ENCODE data around the gene DDX1.

DDX1 gene

DNA sequence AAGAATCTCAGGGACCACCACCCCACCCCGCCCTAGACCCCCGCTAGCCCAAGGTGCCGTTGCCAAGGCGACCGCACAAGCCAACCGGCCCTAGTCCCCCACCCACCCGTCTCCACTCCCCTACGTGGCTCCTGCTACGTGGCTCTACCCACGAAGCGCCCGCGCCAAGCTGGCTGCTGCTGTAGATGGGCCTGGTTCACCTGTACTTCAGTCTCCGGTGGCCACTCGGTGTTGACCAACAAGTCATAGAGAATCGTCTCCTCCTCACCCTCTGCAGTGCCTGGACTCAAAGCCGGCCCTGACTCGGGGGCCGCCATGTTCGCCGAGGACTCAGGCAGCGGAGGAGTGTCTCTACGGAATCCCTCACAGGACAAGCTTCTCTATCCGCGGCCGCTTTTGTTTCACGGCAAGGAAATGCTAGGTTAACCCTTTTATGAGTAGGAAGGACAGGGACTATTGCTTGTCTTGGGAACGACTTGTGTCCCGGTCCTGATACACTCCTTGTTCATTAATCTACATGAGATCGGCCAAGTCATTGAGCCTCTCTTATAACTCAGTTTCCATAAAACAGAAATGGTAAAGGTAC lies 30.6 kb upstream of the DDX1 start, which contains the start of gene NBAS:
Gene NBAS (minus strand): TSS at position 347 of the 586 bp plus-strand sequence. CDS start 30 bp downstream, at position 317.
- Histone ChIP-seq H3K4me3 (replicated peaks; ENCODE audit: insufficient read depth, low read length) (peak within 1 kb of the TSS; percentile 79), H3K27me3 (ENCODE audit: insufficient read depth, poor library complexity, severe bottlenecking) (no peaks in the 10 kb centered on the region)
- DNase-seq (ENCODE audit: low read depth in 1 of 2, low spot score in 1 of 2) = peak; percentile 43 to 87

DNA sequence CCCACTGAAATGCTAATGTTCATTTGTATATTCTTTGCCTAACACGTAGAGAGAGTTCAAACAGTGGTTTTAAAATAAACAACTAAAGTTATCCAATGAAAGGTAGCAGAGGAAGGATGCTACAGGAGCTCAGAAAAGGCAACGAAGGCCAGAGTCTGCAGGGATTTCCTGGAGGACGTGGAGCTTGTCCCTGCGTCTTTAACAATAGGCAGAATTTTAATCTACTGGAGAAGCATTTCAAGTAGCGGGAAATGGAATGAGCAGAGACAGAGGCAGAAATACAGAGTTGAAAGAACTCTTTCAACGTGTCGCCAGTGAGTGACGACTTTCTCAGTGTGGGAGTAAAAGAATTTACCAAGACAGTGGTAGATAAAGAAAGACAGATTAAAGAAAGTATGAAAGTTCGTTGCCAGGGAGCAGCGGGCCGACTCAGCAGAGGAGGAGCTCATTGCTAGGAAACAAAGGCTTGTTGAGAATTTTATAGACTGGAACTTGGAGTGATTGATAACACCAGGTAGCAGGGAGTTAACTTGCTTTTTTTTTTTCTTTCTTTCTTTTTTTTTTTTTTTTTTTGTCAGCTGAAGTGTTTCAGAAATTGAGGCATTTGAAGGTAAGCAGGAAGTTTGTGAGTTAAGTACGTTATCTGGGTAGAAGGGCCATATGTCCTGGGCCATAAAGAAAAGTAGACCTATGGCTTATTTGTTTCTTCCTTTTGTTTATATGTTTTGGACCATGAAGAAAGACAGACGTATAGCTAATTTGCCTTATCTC lies 29.9 kb upstream of the DDX1 start:
- Histone ChIP-seq H3K27me3 (ENCODE audit: insufficient read depth, poor library complexity, severe bottlenecking) (no peaks in the 10 kb centered on the region), H3K4me3 (replicated peaks; ENCODE audit: insufficient read depth, low read length) (peak overlapping the region; percentile 79), H3K27ac (replicated peaks) (peak overlapping the region; percentile 65)
- no peak for TF ChIP-seq SPI1 (IDR thresholded peaks at IDR 0.05; ENCODE audit: borderline replicate concordance, low read depth)
- TF ChIP-seq POLR2AphosphoS5 (IDR thresholded peaks at IDR 0.05; ENCODE audit: low read depth) = no peak
- TF ChIP-seq, protein P1, sequence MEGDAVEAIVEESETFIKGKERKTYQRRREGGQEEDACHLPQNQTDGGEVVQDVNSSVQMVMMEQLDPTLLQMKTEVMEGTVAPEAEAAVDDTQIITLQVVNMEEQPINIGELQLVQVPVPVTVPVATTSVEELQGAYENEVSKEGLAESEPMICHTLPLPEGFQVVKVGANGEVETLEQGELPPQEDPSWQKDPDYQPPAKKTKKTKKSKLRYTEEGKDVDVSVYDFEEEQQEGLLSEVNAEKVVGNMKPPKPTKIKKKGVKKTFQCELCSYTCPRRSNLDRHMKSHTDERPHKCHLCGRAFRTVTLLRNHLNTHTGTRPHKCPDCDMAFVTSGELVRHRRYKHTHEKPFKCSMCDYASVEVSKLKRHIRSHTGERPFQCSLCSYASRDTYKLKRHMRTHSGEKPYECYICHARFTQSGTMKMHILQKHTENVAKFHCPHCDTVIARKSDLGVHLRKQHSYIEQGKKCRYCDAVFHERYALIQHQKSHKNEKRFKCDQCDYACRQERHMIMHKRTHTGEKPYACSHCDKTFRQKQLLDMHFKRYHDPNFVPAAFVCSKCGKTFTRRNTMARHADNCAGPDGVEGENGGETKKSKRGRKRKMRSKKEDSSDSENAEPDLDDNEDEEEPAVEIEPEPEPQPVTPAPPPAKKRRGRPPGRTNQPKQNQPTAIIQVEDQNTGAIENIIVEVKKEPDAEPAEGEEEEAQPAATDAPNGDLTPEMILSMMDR (IDR thresholded peaks at IDR 0.05; ENCODE audit: insufficient read depth, low read length) = no peak
- TF ChIP-seq GABPA (IDR thresholded peaks at IDR 0.05; ENCODE audit: low read depth) = no peak; the same call in 1 of the 2 replicates
- TF ChIP-seq, protein P2, sequence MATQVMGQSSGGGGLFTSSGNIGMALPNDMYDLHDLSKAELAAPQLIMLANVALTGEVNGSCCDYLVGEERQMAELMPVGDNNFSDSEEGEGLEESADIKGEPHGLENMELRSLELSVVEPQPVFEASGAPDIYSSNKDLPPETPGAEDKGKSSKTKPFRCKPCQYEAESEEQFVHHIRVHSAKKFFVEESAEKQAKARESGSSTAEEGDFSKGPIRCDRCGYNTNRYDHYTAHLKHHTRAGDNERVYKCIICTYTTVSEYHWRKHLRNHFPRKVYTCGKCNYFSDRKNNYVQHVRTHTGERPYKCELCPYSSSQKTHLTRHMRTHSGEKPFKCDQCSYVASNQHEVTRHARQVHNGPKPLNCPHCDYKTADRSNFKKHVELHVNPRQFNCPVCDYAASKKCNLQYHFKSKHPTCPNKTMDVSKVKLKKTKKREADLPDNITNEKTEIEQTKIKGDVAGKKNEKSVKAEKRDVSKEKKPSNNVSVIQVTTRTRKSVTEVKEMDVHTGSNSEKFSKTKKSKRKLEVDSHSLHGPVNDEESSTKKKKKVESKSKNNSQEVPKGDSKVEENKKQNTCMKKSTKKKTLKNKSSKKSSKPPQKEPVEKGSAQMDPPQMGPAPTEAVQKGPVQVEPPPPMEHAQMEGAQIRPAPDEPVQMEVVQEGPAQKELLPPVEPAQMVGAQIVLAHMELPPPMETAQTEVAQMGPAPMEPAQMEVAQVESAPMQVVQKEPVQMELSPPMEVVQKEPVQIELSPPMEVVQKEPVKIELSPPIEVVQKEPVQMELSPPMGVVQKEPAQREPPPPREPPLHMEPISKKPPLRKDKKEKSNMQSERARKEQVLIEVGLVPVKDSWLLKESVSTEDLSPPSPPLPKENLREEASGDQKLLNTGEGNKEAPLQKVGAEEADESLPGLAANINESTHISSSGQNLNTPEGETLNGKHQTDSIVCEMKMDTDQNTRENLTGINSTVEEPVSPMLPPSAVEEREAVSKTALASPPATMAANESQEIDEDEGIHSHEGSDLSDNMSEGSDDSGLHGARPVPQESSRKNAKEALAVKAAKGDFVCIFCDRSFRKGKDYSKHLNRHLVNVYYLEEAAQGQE (IDR thresholded peaks at IDR 0.05; ENCODE audit: insufficient replicate concordance, low read depth) = no peak
- peak in 1 of 2 experiments; percentile 3 for DNase-seq (ENCODE audit: low read depth in 1 of 2, low spot score in 1 of 2)

More for the DNA sequence above, 30.6 kb upstream of the DDX1 start, which contains the start of gene NBAS:
- TF ChIP-seq POLR2AphosphoS5 (IDR thresholded peaks at IDR 0.05; ENCODE audit: low read depth) (peak; percentile 65; the same call in 1 of the 2 replicates), SPI1 (IDR thresholded peaks at IDR 0.05; ENCODE audit: borderline replicate concordance, low read depth) (no peak), GABPA (IDR thresholded peaks at IDR 0.05; ENCODE audit: low read depth) (peak; percentile 33; the same call in 1 of the 2 replicates)
- TF ChIP-seq, protein P1 (IDR thresholded peaks at IDR 0.05; ENCODE audit: insufficient read depth, low read length) = no peak
- TF ChIP-seq, protein P2 (IDR thresholded peaks at IDR 0.05; ENCODE audit: insufficient replicate concordance, low read depth) = peak; percentile 31
- peak within 1 kb of the TSS; percentile 65 for H3K27ac ChIP-seq (replicated peaks)

DNA sequence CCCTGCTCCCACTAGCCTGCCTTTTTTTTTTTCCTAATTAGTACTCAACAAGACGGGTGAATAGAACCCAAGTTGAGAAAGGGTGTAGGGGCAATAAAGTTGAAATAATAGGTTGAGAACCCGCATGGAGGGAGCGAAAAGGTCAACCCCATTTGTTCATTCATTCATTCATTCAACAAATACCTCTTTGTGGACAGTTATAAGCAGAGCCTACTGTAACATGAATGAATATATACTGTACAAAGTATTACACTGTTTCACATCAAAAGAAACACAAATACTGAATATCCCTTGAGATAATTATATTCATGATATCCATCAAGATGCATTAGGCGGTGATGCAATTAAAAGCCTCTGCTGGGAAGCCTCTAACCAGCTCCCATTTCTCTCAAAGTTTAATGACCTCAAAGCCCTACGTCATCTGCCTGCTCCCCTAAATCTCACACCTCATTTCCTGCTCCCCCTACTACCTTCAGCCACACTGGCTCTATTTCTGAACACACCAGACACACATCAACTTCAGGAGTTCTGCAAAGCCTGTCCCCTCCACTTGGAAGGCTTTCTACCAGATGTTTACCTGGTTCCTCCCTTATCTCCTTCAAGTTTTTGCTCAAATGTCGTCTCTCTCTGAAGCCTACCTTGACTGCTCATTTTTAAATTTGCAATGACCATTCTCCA lies 29.2 kb upstream of the DDX1 start:
- no peak for DNase-seq (ENCODE audit: low read depth in 1 of 2, low spot score in 1 of 2)
- Histone ChIP-seq H3K4me3 (replicated peaks; ENCODE audit: insufficient read depth, low read length) (no peak overlapping the region), H3K27ac (replicated peaks) (no peak overlapping the region), H3K27me3 (ENCODE audit: insufficient read depth, poor library complexity, severe bottlenecking) (no peaks in the 10 kb centered on the region)
- TF ChIP-seq GABPA (IDR thresholded peaks at IDR 0.05; ENCODE audit: low read depth) (no peak), SPI1 (IDR thresholded peaks at IDR 0.05; ENCODE audit: borderline replicate concordance, low read depth) (no peak), POLR2AphosphoS5 (IDR thresholded peaks at IDR 0.05; ENCODE audit: low read depth) (no peak)
- TF ChIP-seq, protein P1 (IDR thresholded peaks at IDR 0.05; ENCODE audit: insufficient read depth, low read length) = no peak
- TF ChIP-seq, protein P2 (IDR thresholded peaks at IDR 0.05; ENCODE audit: insufficient replicate concordance, low read depth) = no peak

Data from HL-60 (cell line).